SU-DHL-6 (cell line): Measurements from ENCODE around the gene TEKT3.

Source experiments
- H2AFZ ChIP-seq: fragments of 200-600 bp; sonication (generic); 2 replicates; pipeline ENCODE4 v1.6.1; 2014; ENCODE audit warnings: low read depth, mild to moderate bottlenecking, moderate library complexity, mixed read lengths, antibody characterized with exemption, low read length; ENCODE audit not compliant: severe bottlenecking
- H3F3A ChIP-seq: fragments of 200-600 bp; shearing (Covaris generic); 2 replicates; pipeline ENCODE4 v1.6.0; 2016; ENCODE audit warnings: antibody characterized with exemption, mild to moderate bottlenecking; ENCODE audit not compliant: insufficient read depth
- H3K27ac ChIP-seq: fragments of 200-600 bp; sonication (generic); 2 replicates; pipeline ENCODE4 v1.5.1; 2016; ENCODE audit warnings: low read depth, mild to moderate bottlenecking, low read length, moderate library complexity, mixed read lengths
- H3K27me3 ChIP-seq: fragments of 200-600 bp; sonication (generic), shearing (Covaris generic); 2 replicates; pipeline ENCODE4 v1.6.0; 2014; ENCODE audit warnings: mild to moderate bottlenecking, low read length
- H3K36me3 ChIP-seq: fragments of 200-600 bp; sonication (generic); 2 replicates; pipeline ENCODE4 v1.6.1; 2014; ENCODE audit warnings: mild to moderate bottlenecking, low read length, mixed read lengths
- H3K4me2 ChIP-seq: fragments of 300-600, 200-600 bp; shearing (Covaris generic), sonication (generic); 2 replicates; pipeline ENCODE4 v1.6.0; 2014; ENCODE audit warnings: low read length, low read depth, mild to moderate bottlenecking; ENCODE audit not compliant: poor library complexity, severe bottlenecking
- H3K4me3 ChIP-seq: fragments of 200-600 bp; sonication (generic); 2 replicates; pipeline ENCODE4 v1.5.1; 2014; ENCODE audit warnings: antibody characterized with exemption, low read length, mild to moderate bottlenecking, mixed read lengths; ENCODE audit not compliant: insufficient read depth, poor library complexity, severe bottlenecking
- H3K79me2 ChIP-seq: fragments of 200-600 bp; sonication (generic); 2 replicates; pipeline ENCODE4 v1.6.1; 2014; ENCODE audit warnings: mild to moderate bottlenecking, low read length, moderate library complexity; ENCODE audit not compliant: insufficient read depth
- H3K9ac ChIP-seq: fragments of 200-600 bp; sonication (generic); 2 replicates; pipeline ENCODE4 v1.7.0; 2014; ENCODE audit warnings: mild to moderate bottlenecking, low read length
- H3K9me2 ChIP-seq: fragments of 200-600 bp; sonication (generic); replicated peaks from 2 replicates; pipeline ENCODE4 v1.6.1; 2014; ENCODE audit warnings: low read length; ENCODE audit not compliant: insufficient read depth
- H3K9me3 ChIP-seq: fragments of 200-600 bp; sonication (generic); 2 replicates; pipeline ENCODE4 v1.6.1; 2014; ENCODE audit warnings: low read length, mixed read lengths; ENCODE audit not compliant: insufficient read depth
- H4K20me1 ChIP-seq: fragments of 200-600 bp; sonication (generic); 2 replicates; pipeline ENCODE4 v1.6.1; 2014; ENCODE audit warnings: low read depth, mild to moderate bottlenecking, antibody characterized with exemption, low read length, moderate library complexity, mixed read lengths
- EZH2phosphoT487 ChIP-seq: fragments of 200-600 bp; sonication (generic), shearing (Covaris generic); conservative IDR thresholded peaks from 2 replicates; pipeline ENCODE4 v1.6.1; 2018; ENCODE audit warnings: mild to moderate bottlenecking, antibody characterized with exemption, low read length, moderate library complexity, mixed read lengths
- TF ChIP-seq, protein P1 (sequence below): fragments of 200-600 bp; sonication (generic); IDR thresholded peaks from one replicate; pipeline ENCODE4 v1.5.1; 2017; ENCODE audit warnings: antibody characterized with exemption, mild to moderate bottlenecking, low read length, moderate library complexity; ENCODE audit not compliant: insufficient read depth, poor library complexity, severe bottlenecking

The TEKT3 gene

DNA sequence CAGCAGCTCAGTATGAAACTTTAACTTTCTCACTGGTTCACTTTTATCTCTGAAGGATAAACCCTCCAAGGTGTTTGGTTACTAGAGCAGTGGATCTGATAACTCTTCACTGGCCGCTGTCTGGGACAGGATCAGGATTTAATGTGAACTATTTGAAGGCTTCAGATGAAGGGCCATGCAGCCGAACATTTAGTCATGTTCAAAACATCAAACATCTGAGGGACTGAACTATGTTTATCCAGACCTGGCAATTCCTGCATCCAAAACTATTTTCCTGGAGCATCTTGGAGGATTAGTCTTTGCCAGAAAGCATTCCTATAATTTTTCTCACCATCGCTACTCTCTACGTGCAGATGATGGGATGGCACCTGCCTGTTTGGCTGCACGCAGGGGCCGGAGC lies 55.9 kb downstream of the TEKT3 start:
- no peak overlapping the region for H2AFZ ChIP-seq
- H3K9me2 ChIP-seq = no peaks in the 10 kb centered on the region
- no peaks in the 10 kb centered on the region for H3K9me3 ChIP-seq
- no peak for TF ChIP-seq EZH2phosphoT487
- TF ChIP-seq, protein P1, sequence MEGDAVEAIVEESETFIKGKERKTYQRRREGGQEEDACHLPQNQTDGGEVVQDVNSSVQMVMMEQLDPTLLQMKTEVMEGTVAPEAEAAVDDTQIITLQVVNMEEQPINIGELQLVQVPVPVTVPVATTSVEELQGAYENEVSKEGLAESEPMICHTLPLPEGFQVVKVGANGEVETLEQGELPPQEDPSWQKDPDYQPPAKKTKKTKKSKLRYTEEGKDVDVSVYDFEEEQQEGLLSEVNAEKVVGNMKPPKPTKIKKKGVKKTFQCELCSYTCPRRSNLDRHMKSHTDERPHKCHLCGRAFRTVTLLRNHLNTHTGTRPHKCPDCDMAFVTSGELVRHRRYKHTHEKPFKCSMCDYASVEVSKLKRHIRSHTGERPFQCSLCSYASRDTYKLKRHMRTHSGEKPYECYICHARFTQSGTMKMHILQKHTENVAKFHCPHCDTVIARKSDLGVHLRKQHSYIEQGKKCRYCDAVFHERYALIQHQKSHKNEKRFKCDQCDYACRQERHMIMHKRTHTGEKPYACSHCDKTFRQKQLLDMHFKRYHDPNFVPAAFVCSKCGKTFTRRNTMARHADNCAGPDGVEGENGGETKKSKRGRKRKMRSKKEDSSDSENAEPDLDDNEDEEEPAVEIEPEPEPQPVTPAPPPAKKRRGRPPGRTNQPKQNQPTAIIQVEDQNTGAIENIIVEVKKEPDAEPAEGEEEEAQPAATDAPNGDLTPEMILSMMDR = no peak
- no peaks in the 10 kb centered on the region for H3F3A ChIP-seq
- H3K79me2 ChIP-seq = no peaks in the 10 kb centered on the region
- H3K4me3 ChIP-seq = no peak overlapping the region
- H3K27me3 ChIP-seq = no peaks in the 10 kb centered on the region
- H3K36me3 ChIP-seq = no peaks in the 10 kb centered on the region
- H4K20me1 ChIP-seq = no peaks in the 10 kb centered on the region
- H3K4me2 ChIP-seq = no peak overlapping the region
- no peak overlapping the region for H3K9ac ChIP-seq
- no peak overlapping the region for H3K27ac ChIP-seq

DNA sequence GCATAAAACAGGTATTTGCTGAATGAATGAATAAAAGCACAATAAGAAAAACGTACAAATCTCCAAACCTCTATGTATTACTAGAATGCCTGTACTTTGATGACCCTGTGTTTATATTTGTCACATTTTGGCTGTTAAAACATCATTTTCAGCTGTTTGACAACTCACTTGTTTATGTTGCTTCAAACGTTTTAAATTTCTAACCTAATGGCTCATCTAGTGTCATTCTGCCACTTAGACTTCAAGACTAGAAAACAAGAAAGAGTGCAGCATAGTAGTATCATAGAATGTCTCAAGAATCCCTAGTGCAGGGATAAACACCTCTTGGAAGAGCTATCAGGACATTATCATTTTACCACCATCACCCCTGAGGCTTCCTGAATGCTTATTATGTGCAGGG lies 56.9 kb downstream of the TEKT3 start:
- no peaks in the 10 kb centered on the region for H3F3A ChIP-seq
- H3K9me2 ChIP-seq = no peaks in the 10 kb centered on the region
- no peak overlapping the region for H3K4me2 ChIP-seq
- no peaks in the 10 kb centered on the region for H3K9me3 ChIP-seq
- no peak overlapping the region for H3K4me3 ChIP-seq
- no peaks in the 10 kb centered on the region for H3K79me2 ChIP-seq
- TF ChIP-seq, protein P1 = no peak
- TF ChIP-seq EZH2phosphoT487 = no peak
- H3K27ac ChIP-seq = no peak overlapping the region
- no peak overlapping the region for H2AFZ ChIP-seq
- no peaks in the 10 kb centered on the region for H4K20me1 ChIP-seq
- H3K27me3 ChIP-seq = no peaks in the 10 kb centered on the region
- no peaks in the 10 kb centered on the region for H3K36me3 ChIP-seq
- H3K9ac ChIP-seq = no peak overlapping the region

DNA sequence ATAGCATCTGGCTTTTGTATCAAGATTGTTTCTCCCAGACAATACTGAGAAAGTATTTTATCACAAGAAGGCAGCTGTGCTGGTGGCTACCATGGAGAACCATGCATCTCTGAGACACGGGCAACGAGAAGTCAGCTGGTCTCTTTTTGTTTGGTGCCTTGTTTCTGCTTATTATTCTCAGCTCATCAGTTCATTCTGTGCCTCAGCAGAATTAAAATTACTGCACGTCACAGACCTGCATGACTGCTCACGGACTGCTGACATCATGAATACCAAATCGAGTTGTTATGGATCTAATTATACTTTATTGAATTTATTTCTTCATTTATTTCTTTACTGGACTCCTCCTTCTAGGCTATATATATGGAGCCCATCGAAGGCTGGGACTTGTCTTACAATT lies 57.3 kb downstream of the TEKT3 start:
- no peaks in the 10 kb centered on the region for H3K9me3 ChIP-seq
- H3K4me2 ChIP-seq = no peak overlapping the region
- no peaks in the 10 kb centered on the region for H4K20me1 ChIP-seq
- no peak overlapping the region for H2AFZ ChIP-seq
- H3K36me3 ChIP-seq = no peaks in the 10 kb centered on the region
- H3K9ac ChIP-seq = no peak overlapping the region
- no peak overlapping the region for H3K4me3 ChIP-seq
- H3K9me2 ChIP-seq = no peaks in the 10 kb centered on the region
- no peaks in the 10 kb centered on the region for H3K27me3 ChIP-seq
- no peak overlapping the region for H3K27ac ChIP-seq
- H3F3A ChIP-seq = no peaks in the 10 kb centered on the region
- no peaks in the 10 kb centered on the region for H3K79me2 ChIP-seq
- TF ChIP-seq, protein P1 = no peak
- TF ChIP-seq EZH2phosphoT487 = no peak
